Measurements from ENCODE around the gene NFIB.

- TF ChIP-seq CTCF (conservative IDR thresholded peaks at IDR 0.05 in 1 of 2, IDR thresholded peaks at IDR 0.05 in 1 of 2; ENCODE audit: extremely low read depth in 1 of 2, insufficient read depth in 1 of 2, low read depth in 1 of 2, low read length in 2 of 2) = no peak
- no peak for TF ChIP-seq EZH2 (IDR thresholded peaks at IDR 0.05; ENCODE audit: borderline replicate concordance, low read length)
Measured at GRCh38 chr9:14281876-14282275, 32.1 kb downstream of the NFIB start.

All from mammary epithelial cell (primary cell).